Renal cortex interstitium (tissue), 11 donors: Measurements from ENCODE around the gene KIAA0232. TPM values are rescaled to one million over a fixed set of nuclear protein-coding genes. Genes with fewer than 3 reads are reported as not detected.
A peak's percentile ranks its signal among the peaks of the same experiment; 100 is the strongest.

ENCODE experiments used
- DNase-seq, 11 donors: peaks; one replicate each; pipeline ENCODE4 v3.0.0-alpha.2; 2013; ENCODE audit warnings: low read depth in 9 of 11, low spot score in 4 of 11; ENCODE audit errors: extremely low read depth in 1 of 11
- polyA plus RNA-seq, 3 donors: library from polyadenylated mRNA; unstranded; fragments of 120-200 nt; gene quantifications; one replicate each; pipeline ENCODE4 v1.2.1, GENCODE V29; 2013; ENCODE audit not compliant: insufficient read length in 3 of 3

Gene KIAA0232
- polyA plus RNA-seq, 3 donors: 36.3 to 43.7 (median 39.9) TPM

DNA sequence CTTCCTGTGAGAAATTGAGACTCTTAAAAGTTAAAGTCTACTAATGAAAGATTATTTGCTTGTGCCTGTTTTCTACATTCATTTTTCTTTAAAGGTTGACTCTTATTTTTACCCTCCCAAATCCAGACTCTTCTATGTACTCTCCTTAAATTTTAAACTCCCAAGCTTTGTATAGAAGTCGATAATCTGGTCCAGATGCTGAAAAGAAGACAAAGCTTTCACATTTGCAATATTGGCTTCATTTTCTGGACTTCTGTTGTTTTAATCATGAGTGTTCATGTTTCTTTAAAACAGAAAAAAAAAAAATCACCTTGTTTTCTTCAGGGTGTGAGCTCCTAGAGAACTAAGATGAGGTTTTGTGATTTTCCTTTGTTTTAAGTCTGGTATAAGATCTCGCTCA is 73.9 kb downstream of the KIAA0232 start:
- no peak for DNase-seq

DNA sequence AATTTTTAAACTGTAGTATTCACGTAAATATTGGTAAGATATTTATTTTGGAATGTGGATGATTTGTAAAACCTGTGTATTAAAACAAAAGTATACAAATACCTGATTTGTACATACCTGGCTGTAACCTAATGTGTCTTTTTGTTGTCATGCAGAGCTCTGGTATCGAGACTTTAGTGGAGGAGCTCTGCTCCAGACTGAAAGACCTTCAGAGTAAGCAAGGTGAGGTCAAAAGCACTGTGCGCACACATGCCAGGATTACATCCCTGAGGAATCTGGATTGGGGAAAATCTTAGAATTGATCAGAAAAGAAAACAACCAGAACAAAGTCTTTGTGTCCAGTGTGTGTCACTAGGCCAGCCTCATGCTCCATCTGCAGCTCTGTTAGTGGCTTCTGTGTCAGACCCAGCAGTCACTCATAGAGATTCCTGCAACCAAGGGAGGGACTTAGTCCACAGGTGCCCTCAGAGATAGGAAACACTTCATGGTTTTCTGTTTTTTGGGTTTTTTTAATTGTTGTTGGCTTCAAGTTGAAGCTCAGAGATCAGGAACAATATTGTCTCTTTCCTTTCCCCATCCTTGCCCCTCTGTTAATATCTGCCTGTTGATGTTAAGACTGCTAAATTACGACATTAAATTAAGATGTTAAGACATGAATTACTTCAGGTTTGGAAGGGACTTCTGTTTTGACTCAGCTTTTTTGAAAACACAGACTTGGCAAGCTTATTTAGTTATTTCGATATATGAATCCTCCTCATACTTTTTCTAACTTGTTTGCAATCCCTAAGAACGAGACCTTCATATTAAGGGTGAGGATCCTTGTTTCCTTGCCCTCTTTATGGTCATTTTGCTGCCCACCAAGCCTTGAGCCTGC is 74.7 kb downstream of the KIAA0232 start:
- DNase-seq: no peak

DNA sequence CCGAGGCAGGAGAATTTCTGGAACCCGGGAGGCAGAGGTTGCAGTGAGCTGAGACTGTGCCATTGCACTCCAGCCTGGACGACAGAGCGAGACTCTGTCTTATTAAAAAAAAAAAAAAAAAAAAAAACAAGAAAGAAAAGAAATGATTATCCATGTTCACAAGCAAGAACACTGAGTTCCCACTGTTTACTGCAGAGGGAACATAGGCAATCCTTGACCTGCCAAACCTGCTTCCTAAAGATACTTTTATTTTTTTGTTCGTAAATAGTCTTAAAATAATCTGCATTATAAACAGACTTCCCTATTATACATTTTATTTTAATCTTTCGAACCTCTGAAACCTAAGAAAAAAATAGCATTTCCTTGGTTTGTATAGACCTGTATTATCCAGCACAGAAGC is 76.5 kb downstream of the KIAA0232 start:
- no peak for DNase-seq

DNA sequence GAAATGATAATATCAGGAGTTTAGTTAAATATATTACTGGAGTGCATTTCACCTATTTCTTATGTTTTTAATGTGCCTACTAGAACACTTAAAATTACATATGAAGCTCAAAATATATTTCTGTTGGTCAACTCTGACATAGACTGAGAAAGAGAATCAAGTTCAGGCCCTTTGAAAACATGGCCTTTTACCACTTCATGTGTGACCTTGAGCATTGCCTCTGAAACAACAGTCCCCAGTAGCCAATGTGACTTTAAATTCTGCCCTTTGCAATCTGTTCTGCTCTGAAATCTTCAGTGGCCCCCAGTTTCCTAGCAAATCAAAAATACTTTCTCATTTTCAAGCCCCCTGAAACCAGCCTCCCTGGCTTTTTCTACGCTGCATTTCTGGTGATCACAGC is 77.0 kb downstream of the KIAA0232 start:
- DNase-seq: no peak

DNA sequence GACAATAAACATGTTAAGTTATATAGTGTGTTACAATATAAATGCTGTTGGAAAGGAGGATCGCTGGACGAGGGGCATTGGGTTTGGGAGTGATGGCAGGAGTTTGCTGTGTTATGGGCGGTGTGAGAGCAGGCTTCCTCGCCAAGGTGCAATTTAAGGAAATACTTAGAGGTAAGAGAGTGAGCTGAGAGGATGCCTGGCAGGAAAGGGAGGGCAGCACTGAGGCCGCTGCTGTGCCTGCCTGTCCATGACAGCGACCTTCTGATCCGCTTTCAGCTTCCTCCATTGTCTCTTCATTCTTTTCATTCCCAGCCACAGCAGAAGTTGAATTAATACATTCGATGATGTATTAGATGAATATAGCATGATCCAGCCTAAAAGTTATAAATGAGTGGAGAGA is 85.9 kb downstream of the KIAA0232 start:
- DNase-seq: no peak

DNA sequence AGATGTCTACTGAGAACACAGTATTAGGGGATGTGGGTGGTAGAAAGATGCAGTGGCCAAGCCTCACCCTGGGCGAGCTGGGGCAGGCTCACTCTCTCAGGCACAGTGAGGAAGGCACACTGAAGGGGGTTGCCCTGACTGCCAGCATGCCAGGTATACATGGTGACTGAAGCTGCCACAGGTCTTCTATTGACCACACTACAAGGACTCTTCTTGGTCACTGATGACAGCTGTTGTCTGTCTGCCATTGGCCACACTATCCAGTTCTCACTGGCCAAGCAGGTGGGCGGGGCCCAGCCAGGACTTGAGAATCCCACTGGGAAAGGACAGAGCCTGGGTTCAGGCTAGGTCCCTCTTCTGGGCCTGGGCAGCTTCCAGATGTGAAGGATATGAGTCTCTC is 87.4 kb downstream of the KIAA0232 start:
- DNase-seq: no peak

DNA sequence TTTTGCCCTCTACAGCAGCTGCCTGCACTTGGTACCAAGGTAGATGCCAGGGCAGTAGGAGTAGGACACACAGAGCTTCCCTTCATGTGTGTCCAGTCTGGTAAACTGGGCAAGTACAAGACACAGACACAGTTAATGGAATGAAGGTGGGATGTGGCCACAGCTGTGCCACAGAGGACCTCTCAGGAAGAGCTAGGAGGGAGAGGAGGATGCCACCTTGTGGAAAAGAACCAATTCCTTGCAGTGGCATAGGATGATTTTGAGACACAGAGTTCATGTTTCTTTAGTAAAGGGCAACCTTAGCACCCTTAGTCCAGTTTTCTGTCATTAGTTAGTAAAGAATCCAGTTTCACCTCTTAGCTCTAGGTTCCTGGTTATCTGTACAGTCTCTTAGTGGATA is 90.8 kb downstream of the KIAA0232 start:
- no peak for DNase-seq

DNA sequence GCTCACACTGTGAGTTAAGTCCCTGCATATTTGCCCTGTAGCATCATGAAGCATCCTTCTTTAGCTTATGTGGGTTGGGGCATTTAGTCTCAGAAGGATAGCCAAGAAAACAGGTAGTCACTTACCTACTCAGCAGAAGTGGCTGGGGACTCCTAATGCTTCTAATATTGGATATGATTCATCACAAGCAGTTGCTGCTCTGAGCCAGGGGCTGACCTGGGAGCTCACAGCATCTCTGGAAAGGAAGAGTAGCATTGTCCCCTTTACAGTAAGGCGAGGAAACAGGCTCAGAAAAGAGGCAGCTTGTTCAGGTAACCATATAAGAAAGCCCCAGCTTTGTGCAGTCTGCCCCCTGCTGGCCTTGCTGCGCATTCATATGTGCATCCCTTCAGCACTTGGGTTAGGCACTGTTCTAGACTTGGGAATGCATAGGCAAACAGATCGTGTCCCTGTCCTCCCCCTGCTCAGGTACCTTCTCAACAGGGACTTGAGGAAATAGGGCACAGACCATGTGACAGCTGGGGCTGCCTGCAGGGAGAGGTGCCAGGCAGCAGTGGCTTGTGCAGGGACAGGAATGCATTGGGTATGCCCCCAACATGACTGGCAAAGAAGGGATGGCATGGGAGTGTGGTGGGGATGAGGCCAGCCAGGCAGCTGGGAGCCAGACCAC is 91.4 kb downstream of the KIAA0232 start:
- peak in 2 of 11 donors; percentile 34 to 37 for DNase-seq

DNA sequence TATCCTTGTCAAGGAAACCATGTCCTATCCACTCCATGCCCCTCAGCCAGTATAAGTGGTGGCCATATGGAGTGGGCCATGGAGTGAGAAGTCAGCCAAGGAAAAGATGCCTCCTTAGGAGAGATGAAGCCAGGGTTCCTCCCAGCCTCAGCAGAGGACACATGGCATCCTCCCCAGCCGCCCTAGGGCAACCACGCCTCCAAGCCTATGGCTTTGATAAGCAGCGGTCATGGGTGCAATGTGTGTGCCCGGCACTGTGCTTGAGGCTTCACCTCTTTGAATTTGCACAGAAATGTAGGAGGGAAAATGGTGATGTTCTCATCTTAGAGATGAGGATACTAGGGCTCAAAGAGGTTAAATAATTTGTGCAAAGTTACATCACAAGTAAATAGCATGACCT is 92.5 kb downstream of the KIAA0232 start:
- no peak for DNase-seq

DNA sequence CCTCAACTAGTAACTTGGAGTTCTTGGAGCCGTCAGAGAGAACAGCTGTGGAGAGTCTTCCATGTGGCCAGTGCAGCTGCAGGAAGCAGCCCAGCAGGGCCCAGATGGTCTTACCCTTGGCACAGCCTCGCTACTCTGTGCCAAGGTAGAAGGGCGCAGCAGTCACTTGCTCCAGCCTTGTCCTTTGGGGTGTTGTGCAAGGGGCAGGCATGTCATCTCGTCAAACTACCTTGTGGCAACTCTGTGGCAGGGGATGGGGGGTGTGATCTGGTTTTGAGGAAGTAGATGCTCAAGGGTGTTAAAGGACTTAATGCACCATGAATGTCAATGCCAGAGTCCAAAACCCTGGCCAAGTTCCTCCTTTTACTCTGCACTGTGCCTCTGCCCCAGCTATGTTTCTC is 92.9 kb downstream of the KIAA0232 start:
- DNase-seq: no peak

DNA sequence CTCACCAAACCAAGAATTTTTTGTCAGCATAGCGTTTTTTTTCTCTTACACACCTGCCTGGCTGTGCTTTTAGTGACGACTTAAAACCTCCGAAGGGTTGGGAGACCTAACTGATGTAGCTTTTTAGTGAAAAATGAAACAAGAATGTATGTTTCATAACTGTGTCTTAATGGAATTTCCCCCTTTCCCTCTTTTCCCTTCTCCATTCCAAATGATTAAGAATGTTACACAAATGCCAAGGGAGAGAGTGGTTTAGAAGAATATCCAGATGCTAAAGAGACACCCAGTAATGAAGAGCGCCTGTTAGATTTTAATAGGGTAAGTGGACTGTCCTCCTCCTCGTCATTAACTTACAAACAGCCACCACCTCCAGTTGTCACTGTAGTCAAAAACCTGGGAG is 93.9 kb downstream of the KIAA0232 start:
- no peak for DNase-seq

DNA sequence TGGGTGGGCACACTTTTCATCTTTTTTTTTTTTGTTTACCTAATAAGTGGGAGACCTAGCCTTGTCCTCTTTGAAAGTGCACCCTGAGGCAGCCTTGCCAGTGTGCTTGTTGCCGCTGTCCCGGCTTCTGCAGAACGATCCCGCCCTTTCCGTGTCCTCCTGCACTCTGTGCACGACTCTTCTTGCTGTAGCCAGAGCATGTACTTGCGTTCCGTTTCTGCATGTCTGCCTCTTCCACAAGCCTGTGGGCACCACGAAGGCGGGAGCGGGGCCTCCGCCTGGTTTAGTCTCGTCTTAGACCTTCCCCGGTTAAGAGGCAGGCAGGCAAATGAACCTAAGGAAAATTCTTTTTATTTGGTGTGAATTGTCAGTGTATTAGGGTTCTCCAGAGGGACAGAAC is 94.5 kb downstream of the KIAA0232 start:
- DNase-seq: no peak

DNA sequence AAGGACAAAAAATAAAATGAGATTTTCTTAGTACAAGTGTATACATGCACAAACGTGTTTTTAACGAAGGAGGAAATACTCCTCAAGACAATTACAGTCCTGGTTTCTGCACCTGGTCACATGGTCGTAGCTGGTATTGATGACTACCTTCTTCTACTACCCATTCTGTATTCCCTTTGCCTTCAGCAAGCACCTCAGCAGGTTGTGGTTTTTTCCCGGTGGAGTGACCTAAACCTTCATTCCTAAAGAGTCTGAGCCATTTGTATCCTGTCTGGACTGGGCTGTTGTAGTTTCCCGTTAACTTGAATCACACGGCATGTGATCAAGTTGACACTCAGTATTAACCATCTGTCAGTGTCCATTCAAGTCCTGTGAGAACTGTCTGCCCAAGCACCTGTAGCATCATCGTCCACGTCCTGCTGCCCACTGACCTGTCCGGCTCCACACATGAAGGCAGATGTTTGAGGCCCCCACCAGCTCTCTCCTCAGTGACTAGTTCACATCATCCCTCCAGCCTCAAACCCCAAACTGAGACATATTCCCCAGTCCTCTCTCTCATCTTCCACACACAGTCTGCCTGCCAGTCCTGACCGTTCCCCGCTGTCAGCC is 96.0 kb downstream of the KIAA0232 start:
- no peak for DNase-seq

DNA sequence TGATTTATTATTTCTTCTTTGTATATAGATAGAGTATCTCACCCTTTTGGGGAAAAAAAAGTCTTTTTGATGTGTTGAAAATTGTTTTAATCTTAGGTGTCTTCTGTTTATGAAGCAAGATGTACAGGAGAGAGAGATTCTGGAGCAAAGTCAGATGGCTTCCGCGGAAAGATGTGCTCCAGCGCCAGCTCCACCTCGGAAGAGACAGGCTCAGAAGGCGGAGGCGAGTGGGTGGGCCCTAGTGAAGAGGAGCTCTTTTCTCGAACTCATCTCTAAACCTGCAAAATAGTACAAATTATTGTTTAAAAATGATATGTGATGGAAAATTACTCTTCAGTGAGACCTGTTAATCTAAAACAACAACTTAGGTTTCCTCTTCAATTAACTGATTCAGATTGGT is 98.2 kb downstream of the KIAA0232 start:
- DNase-seq: no peak

DNA sequence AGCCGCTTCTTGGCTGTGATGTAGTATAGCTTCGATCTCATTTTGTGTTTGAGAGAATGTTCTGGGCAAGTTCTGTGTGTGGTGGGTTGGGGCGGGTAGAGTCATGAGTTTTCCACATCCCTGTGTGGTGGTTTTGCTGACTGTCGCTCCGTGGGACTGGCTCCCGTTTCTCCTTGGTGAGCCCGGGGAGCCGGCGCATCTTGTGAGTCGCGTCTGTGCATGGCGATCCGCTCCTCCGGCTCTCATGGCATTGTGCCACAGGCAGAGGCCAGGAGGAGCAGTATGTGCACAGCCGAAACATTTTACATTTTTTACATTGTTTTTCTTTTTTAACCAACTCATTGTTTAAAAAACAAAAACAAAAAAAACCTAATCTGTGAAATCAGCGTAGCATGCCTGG is 99.4 kb downstream of the KIAA0232 start:
- DNase-seq: no peak

DNA sequence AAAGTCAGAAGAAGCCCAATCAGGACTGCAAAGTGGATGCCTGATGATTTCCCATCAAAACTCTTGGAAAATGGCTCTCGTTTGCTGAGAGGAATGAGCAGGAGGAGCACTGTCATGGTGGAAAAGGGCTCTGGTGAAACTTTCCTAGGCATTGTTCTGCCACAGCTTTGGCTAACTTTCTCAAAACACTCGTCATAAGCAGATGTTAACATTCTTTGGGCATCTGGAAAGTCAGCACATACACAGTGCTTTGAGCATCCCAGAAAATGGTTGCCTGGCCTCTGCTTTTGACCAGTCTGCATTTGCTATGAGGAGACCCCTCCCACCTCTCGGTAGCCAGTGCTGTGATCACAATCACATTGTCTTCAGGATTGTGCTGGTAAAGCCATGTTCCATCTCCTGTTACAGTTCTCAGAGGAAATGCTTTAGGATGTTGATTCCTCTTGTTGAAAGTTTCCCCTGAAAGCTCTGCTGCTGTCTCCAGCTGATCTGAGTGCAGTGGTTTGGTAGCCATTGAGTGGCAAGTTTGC is 101.9 kb downstream of the KIAA0232 start:
- no peak for DNase-seq

DNA sequence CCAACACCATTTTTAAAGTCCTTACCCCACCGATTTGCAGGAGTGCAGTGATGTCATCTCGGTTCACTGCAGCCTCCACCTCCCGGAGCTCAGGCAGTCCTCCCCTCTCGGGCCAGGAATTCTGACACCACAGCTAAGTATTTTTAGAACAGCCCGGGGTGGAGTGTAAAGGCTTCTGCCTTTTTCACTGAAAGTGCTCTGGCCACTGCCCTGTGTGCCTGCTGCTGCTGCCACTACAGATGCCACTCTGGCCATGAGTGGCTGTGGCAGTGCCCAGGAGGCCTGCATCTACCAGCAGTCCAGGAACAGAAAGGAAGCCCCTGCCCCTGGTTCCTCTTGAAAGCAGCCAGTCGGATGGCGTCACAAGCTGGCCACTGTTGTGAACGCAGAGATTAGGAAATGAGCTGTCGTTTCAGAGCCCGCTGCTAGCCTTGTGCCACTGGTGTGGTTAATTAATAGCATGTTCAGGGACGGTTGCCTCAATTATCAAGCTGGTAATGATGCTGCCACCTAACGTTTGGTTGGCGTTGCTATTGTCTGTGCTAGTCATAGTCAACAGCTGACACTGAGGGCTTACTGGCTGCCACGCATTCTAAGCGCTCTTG is 103.5 kb downstream of the KIAA0232 start:
- DNase-seq: no peak

DNA sequence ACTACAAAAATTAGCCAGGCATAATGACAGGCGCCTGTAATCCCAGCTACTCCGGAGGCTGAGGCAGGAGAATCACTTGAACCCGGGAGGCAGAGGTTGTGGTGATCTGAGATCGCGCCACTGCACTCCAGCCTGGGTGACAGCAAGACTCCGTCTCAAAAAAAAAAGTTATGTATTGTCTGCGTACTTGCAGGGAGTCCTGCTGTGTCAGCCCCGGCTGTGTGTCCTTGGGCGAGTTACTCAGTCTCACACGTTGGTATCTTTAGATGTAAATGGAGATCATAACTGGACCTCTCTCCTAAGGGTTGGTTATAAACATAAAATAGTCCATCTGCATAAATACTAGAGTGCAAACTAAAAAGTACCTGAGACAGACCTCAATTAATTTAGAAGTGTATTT is 104.4 kb downstream of the KIAA0232 start:
- DNase-seq: no peak

DNA sequence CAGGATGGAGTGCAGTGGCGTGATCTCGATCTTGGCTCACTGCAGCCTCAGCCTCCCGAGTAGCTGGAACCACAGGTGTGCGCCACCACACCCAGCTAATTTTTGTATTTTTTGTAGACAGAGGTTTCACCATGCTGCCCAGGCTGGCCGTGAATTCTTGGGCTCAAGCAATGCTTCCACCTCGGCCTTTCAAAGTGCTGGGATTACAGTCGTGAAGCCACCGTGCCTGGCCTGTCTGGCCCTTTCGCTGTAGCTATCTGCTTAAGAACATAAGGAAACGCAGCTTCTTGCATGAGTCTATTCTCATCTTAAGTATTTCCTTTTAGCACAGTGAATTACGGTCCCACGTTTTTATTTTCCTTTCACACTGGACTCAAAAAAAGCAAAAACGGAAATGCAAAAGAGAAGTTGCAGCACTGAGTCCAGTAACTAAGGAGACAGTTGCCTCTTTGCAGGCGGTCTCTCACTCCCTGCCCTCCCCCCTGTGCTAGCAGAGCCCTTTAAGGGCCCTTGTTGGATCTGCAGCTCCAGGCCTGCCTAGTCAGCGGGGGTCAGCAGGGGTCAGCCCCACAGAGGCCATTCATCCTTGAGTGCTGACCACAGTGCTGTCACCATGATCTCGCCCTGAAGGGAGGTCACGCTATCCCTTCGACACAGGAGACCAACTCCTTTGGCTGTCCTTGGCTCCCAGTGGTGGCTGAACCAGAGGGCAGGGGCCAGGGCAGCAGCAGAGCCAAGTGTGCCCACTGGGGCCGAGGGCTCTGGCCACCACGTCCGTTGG is 105.3 kb downstream of the KIAA0232 start:
- no peak for DNase-seq
